GM20000 (cell line): ENCODE results near the gene KRT35.

Experiments used
- DNase-seq: peaks from one replicate; pipeline ENCODE4 v3.0.0; 2012; ENCODE audit warnings: low spot score
- TF ChIP-seq, protein P1 (sequence below): IDR thresholded peaks from 2 replicates; pipeline ENCODE4 v1.5.1; 2012; ENCODE audit warnings: mild to moderate bottlenecking, control low read depth; ENCODE audit errors: extremely low read depth, missing control alignments

Gene KRT35

DNA sequence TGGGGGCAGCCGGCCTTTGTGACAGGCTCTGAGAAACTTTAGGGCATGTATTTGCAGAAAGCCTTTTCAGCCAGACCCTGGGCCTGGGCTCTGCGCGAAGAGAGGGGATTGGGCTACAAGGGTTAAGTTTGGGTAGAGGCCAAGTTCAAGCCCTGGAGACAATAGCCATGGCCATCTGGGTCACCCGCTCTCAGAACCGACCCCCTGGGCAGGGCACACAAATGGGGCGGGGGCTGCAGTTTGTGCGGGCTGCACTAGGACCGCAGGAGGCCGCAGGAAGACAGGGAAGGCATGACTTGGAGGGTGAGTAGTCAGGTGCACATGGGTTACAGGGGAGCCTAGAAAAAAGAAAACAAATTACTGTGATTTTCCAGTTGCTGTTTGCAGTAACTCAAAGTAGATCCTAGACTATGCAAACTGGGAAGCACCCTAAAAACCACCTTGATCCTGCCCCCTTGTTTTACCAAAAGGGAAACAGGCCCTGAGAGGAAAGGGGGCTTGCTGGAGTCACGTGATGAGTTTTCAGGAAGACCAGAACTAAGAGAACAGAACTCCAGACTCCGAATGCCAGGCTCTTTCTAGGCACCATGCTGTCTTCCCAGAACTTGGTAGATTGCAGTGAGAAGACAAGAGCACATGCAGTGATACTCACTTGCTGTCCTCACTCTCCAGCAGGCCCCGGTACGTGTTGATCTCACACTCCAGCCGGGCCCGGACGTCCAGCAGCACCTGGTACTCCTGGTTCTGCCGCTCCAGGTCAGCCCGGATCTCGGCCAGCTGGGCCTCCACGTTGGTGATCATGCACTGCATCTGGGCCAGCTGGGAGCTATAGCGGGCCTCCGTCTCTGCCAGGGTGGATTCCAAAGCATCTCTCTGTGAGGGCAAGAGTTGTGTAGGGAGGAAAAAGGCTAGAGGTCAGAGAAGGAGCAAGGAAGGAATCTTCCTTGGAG is 3.8 kb downstream of the KRT35 start:
- TF ChIP-seq, protein P1, sequence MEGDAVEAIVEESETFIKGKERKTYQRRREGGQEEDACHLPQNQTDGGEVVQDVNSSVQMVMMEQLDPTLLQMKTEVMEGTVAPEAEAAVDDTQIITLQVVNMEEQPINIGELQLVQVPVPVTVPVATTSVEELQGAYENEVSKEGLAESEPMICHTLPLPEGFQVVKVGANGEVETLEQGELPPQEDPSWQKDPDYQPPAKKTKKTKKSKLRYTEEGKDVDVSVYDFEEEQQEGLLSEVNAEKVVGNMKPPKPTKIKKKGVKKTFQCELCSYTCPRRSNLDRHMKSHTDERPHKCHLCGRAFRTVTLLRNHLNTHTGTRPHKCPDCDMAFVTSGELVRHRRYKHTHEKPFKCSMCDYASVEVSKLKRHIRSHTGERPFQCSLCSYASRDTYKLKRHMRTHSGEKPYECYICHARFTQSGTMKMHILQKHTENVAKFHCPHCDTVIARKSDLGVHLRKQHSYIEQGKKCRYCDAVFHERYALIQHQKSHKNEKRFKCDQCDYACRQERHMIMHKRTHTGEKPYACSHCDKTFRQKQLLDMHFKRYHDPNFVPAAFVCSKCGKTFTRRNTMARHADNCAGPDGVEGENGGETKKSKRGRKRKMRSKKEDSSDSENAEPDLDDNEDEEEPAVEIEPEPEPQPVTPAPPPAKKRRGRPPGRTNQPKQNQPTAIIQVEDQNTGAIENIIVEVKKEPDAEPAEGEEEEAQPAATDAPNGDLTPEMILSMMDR, result no peak
- no peak for DNase-seq

DNA sequence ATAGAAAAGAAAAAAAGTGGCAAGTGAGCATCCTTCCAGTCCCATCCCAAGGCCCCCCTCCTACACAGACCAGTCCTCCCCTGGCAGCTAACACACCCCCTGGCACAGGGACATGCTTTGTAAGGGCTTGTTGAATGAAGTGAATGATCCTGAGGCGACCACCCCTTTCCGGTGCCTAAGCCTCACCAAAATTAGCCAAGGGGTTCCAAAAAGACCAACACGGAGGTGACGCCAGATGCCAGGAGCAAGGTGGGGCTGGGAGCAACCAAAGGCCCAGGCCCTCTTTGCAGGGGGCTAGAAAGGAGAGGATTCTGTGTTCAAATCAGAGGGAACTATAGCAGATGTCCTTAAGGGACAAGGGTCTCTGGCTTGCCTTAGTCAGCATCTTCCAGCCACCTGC is 5.5 kb downstream of the KRT35 start:
- TF ChIP-seq, protein P1, result no peak
- no peak for DNase-seq

DNA sequence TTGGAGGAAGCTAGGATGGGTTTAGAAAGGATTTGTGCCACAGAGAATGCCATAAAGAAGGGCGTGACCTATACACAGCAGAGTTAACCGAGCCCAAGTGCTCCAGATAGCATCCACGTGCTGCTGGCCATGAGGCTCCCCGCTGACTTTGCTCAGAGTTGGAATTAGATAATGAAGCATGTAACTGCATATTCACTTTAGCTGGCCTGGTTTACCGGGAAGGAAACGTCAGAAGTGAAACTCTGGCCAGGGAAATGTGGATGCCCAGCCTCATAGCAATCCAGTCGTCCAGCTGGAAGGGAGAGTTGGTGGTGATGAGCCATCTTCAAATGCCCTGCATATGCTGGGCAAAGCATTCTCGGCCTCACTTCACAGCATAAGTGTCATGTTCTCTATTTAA is 6.1 kb downstream of the KRT35 start:
- no peak for DNase-seq
- TF ChIP-seq, protein P1, result no peak

DNA sequence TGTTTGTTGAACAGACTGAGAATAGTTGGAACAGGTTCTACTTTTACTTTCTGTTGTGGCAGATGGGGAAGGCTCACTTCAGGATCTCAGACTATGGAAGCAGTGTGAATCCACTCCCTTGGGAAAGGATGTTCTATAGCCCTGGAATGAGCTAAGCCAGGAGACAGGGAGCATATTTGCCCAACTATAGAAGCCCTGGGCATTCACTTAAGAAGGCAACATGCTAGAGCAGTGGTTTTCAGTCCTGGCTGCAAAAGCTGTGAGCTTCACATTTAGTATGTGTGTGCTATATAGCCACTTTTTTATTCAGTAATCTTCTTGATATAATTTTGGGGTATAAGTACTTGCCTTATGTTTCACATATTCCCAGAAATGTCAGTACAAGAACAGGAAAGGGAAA is 12.6 kb downstream of the KRT35 start:
- no peak for DNase-seq
- TF ChIP-seq, protein P1, result no peak

DNA sequence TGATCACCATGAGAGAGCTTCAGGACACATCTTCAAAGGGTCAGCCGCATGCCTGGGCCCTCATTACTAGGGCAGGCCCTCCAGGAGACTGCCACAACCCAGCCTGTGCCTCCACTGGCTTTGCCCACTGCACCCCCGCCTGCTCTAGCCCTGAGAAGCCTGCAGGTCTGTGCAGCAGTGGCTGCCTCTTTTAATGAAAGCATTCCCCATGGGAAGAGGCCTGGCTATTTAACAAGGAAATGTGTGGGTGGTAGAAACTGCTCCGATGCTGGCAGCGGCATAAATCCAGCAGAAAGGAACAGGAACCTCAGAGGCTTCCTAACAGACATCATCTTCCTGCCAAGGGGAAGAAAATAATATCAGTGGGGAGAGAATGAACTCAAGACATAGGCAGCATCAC is 13.4 kb downstream of the KRT35 start:
- TF ChIP-seq, protein P1, result no peak

DNA sequence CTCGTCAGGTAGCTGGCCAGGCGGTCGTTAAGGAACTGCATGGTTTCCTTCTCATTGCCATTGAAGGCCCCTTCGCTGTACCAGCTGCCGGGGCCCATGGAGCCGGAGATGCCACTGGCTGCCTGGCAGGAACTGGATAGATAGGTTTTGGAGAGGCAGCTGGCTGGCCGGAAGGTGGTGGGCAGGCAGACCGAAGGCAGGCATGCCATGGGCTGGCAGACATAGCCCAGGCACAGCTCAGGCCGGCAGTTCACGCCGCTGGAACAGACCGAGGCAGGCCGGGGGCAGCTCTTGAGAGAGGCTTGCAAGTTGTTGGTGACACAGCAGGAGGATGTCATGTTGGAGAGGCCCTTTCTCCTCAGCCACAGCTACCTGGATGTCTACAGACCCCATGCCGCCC is 14.0 kb downstream of the KRT35 start, which contains the start of gene KRT32:
Gene KRT32, minus strand, starts transcription at position 399 of the 400 bp plus-strand sequence. Its CDS starts 61 bp downstream, at position 338.
- DNase-seq, result no peak
- TF ChIP-seq, protein P1, result no peak

More for the DNA sequence above, 13.4 kb downstream of the KRT35 start:
- no peak for DNase-seq

DNA sequence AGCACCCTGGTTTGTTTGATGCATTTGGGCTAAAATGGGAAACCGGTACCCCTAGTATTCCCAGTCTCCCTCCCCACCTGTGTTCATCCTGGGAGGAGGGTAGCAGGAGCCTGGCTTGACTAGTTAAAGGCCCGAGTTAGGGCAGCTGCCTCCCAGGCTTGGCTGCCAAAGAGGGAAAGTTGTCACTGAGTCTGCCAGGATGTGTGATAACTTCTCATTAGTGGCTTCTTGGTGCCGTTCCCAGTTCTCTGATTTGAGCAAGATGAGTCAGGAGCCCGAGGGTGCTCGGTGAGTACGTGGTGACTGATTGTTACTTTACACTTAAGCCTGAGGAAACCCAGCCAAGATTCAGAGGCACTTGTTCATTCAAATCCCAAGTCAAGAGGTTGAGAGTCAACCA is 16.3 kb downstream of the KRT35 start:
- no peak for DNase-seq
- TF ChIP-seq, protein P1, result no peak
